ENCODE results near the gene VWA5B2. TPM values are rescaled to one million over a fixed set of nuclear protein-coding genes. Genes with fewer than 3 reads are reported as not detected.

Gene VWA5B2
- total and polyA plus RNA-seq, 2 of the 4 experiments (the other 2 are of a cell fraction), result not detected

- Histone ChIP-seq H2AK5ac (ENCODE audit: low read depth, low read length) (no peak overlapping the region), H3K4me2 (ENCODE audit: low read depth, low read length) (no peak overlapping the region), H3K9me1 (ENCODE audit: insufficient read depth, low read length) (no peaks in the 10 kb centered on the region), H2BK5ac (ENCODE audit: low read depth, low read length, poor library complexity, severe bottlenecking) (no peak overlapping the region), H2BK120ac (ENCODE audit: low read depth, low read length) (no peak overlapping the region), H3K14ac (replicated peaks; ENCODE audit: low read depth, low read length) (no peak overlapping the region), H3K56ac (ENCODE audit: extremely low read depth, insufficient read depth, low read length) (no peak overlapping the region), H4K5ac (ENCODE audit: low read depth, low read length) (no peak overlapping the region), H3K9ac (ENCODE audit: low read depth, low read length) (no peak overlapping the region), H2BK15ac (ENCODE audit: low read depth, low read length) (no peak overlapping the region), H3K9me3 (ENCODE audit: control insufficient read depth, insufficient read depth, low read length) (peaks cover 3% of the 10 kb centered on the region), H3K4ac (ENCODE audit: low read depth, low read length) (no peak overlapping the region), H4K91ac (ENCODE audit: insufficient read depth, low read depth, low read length) (no peak overlapping the region), H3K18ac (ENCODE audit: low read depth, low read length) (no peak overlapping the region), H3K23ac (ENCODE audit: low read depth, low read length) (no peak overlapping the region), H2AFZ (replicated peaks; ENCODE audit: low read length, poor library complexity) (no peak overlapping the region), H3K36me3 (ENCODE audit: control insufficient read depth, insufficient read depth, low read length) (no peaks in the 10 kb centered on the region), H3K27me3 (ENCODE audit: control insufficient read depth, insufficient read depth, low read length) (peaks cover 48% of the 10 kb centered on the region), H2AK9ac (replicated peaks; ENCODE audit: low read depth, low read length, poor library complexity) (no peak overlapping the region), H4K8ac (ENCODE audit: low read depth in 2 of 2, low read length in 2 of 2) (no peak overlapping the region), H2BK20ac (ENCODE audit: low read depth, low read length) (no peak overlapping the region), H3K79me1 (ENCODE audit: low read depth in 1 of 2, low read length in 2 of 2) (no peaks in the 10 kb centered on the region), H3K27ac (ENCODE audit: insufficient read depth, low read length) (no peak overlapping the region), H4K20me1 (ENCODE audit: insufficient read depth, low read length) (no peaks in the 10 kb centered on the region), H3K4me3 (ENCODE audit: insufficient read depth, low read depth, low read length) (no peak overlapping the region), H3K4me1 (ENCODE audit: control insufficient read depth, insufficient read depth, low read length) (no peaks in the 10 kb centered on the region)
- ChIA-PET POLR2A (ENCODE audit: unreplicated experiment) (interaction anchor here (0.5 kb wide), 1 partner anchor 257 kb away, joined by 11 read pairs; no protein-coding TSS in a partner anchor), CTCF (interaction anchor here (0.6 kb wide), 1 partner anchor 467 kb away, joined by 4 read pairs; no protein-coding TSS in a partner anchor)
- WGBS, 2 experiments (ENCODE audit: extremely low coverage in 2 of 2, insufficient read length in 1 of 2), result 50% methylated on average over 1 of the region's 4 CpGs; no CpG with 5 or more reads in 1 of the 2 experiments
- ATAC-seq (ENCODE audit: low read depth) (no peak), DNase-seq (no peak)
- TF ChIP-seq BHLHE40 (IDR thresholded peaks at IDR 0.05; ENCODE audit: low read depth, low read length) (no peak), MXI1 (IDR thresholded peaks at IDR 0.05; ENCODE audit: borderline replicate concordance, low read depth, low read length) (no peak), RCOR1 (IDR thresholded peaks at IDR 0.05; ENCODE audit: insufficient replicate concordance, low read length) (no peak), POLR2A (IDR thresholded peaks at IDR 0.05; ENCODE audit: low read depth, low read length) (no peak), RAD21 (IDR thresholded peaks at IDR 0.05; ENCODE audit: low read length) (no peak)
- in situ Hi-C loops (cut with MboI; ENCODE audit: low sequenced_read_pairs), result loop anchor here (10.0 kb wide), 1 partner anchor 388 kb away; no protein-coding TSS in a partner anchor
- dilution Hi-C loops (cut with HindIII; ENCODE audit: low sequenced_read_pairs, unreplicated experiment), result no loop called here
- no TSS peak for BruUV-seq (replicated peaks)
- intact Hi-C loops (cut with micrococcal nuclease), result no loop called here
Measured at GRCh38 chr3:184282941-184283340, 53.6 kb downstream of the VWA5B2 start.
